ENCODE measurements around the gene MTA3.
"Not testable (repeated sequence)": the region's sequence is repeated elsewhere in the genome, so short reads cannot be mapped to it uniquely, and the experiment has no call there.

Gene MTA3

DNA sequence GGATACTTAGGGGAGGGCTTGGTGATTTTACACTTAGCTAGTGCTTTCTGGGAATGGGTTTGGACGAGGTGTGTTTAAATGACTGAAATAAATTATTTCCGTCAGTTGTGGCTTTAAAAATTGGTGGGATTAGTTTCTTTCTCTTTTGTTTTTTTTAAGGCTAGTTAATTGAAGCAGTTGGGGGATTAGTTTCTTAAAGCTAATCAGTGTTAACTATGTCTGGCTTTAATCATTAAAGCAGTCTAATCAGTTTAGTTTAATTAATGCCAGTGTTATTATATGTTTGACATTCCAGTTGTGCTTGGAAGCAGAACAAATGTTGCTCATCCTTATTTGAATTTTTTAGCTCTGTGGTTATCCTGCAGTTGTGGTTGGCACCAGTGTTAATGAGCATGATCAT, 10.2 kb downstream of the MTA3 start:
- Mint-ChIP-seq H3K4me3 (no peak overlapping the region), H3K36me3 (peaks cover 31 to 37% of the 10 kb centered on the region in 2 donors), H3K4me1 (peaks cover 9 to 24% of the 10 kb centered on the region in 2 donors), H3K9me3 (no peaks in the 10 kb centered on the region), H3K27ac (no peak overlapping the region), H3K27me3 (no peaks in the 10 kb centered on the region)
- ATAC-seq (replicated peaks) (no peak), DNase-seq (no peak)

DNA sequence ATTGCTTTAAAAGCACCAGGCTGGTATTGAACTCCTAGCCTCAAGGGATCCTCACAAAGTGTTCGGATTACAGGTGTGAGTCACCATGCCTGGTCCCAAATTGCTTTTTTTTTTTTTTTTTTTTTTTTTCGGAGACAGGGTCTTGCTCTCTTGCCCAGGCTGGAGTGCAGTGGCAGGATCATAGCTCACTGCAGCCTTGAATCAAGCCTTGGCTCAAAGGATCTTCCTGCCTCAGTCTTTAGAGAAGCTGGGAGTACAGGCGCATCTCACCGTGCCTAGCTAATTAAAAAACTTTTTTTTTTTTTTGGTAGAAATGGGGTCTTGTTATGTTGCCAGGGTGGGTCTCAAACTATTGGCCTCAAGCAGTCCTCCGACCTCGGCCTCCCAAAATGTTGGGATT, 12.8 kb downstream of the MTA3 start:
- ATAC-seq (replicated peaks) (no peak), DNase-seq (no peak)
- peaks cover 27 to 37% of the 10 kb centered on the region in 2 donors for H3K36me3 Mint-ChIP-seq
- no peak overlapping the region for H3K27ac Mint-ChIP-seq
- H3K9me3 Mint-ChIP-seq: no peaks in the 10 kb centered on the region
- peaks cover 0 to 10% of the 10 kb centered on the region in 2 donors for H3K4me1 Mint-ChIP-seq
- no peaks in the 10 kb centered on the region for H3K27me3 Mint-ChIP-seq
- no peak overlapping the region for H3K4me3 Mint-ChIP-seq

DNA sequence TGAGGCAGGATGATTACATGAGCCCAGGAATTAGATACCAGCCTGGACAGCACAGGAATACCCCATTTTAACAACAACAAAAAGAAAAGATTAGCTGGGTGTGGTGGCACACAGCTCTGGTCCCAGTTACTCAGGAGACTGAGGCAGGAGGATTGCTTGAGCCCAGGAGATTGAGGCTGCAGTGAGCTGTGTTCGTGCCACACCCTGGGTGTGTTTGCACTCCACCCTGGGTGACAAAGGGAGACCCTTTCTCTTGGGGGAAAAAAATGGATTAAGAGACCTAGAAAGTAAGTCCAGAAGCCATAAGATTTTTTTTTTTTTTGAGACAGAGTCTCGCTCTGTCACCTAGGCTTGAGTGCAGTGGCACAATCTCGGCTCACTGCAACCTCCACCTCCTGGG, 16.2 kb downstream of the MTA3 start:
- not testable (repeated sequence) for H3K27me3 Mint-ChIP-seq; H3K27ac Mint-ChIP-seq; ATAC-seq (replicated peaks); H3K9me3 Mint-ChIP-seq; DNase-seq; H3K4me3 Mint-ChIP-seq; H3K4me1 Mint-ChIP-seq
- peaks cover 20 to 24% of the 10 kb centered on the region in 2 donors for H3K36me3 Mint-ChIP-seq

DNA sequence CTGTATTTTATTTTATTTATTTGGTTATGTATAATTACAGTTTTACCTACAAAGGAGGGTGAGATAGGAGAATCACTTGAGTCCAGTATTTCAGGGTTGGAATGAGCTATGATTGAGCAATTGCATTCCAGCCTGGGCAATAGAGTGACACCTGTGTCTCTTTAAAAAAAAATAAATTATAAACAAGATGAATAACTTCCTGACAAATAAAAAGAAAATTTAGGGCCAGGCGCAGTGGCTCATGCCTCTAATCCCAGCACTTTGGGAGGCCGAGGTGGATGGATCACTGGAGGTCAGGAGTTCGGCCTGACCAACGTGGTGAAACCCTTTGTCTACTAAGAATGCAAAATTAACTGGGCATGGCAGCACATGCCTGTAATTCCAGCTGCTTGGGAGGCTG, 17.3 kb downstream of the MTA3 start:
- Mint-ChIP-seq H3K4me3 (no peak overlapping the region), H3K27ac (no peak overlapping the region), H3K36me3 (peaks cover 18 to 20% of the 10 kb centered on the region in 2 donors), H3K27me3 (no peaks in the 10 kb centered on the region), H3K4me1 (peaks cover 8 to 15% of the 10 kb centered on the region in 2 donors), H3K9me3 (no peaks in the 10 kb centered on the region)
- no peak for DNase-seq
- ATAC-seq (replicated peaks): no peak

DNA sequence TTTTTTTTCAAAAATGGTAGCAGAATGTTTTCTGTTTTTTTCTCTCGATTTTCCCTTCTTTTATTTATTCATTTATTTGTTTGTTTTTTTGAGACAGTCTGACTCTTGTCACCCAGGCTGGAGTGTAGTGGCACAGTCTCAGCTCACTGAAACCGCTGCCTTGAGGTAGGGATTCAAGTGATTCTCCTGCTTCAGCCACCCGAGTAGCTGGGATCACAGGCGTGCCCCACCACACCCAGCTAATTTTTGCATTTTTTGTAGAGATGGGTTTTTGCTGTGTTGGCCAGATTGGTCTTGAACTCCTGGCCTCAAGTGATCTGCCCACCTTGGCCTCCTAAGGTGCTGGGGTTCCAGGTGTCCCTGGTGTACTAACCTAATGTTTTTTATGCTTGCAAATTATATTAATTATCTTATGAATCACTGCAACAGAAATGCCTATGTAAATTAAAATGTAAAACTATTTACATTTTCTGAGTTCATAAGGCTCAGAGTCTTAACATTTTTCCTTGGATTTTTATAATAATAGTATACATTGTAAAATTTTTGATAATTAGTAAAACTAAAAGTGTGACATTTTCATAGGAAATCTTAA, 19.2 kb downstream of the MTA3 start:
- Mint-ChIP-seq H3K4me3 (no peak overlapping the region), H3K4me1 (peaks cover 8 to 17% of the 10 kb centered on the region in 2 donors), H3K27ac (no peak overlapping the region), H3K36me3 (peaks cover 10 to 18% of the 10 kb centered on the region in 2 donors), H3K27me3 (no peaks in the 10 kb centered on the region), H3K9me3 (no peaks in the 10 kb centered on the region)
- ATAC-seq (replicated peaks): no peak
- DNase-seq: no peak

DNA sequence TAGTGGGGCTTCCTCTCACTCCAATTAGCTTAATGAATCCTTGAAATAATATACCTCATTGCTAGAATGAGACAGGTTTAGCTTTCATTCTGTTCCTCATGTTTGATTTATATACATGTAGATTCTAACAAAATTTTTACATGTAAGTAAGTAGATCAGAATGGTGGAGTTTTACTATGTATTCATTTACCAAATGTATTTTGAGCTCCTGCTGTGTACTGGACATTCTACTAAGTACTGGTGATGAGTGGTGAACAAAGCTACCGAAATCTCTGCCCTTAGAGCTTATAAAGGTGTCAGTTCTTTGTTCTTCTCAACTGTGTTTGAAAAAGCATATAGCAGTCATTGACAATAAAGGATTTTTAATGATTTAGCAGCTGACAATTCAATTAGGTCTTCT, 19.7 kb downstream of the MTA3 start:
- Mint-ChIP-seq H3K9me3 (no peaks in the 10 kb centered on the region), H3K36me3 (peaks cover 10 to 18% of the 10 kb centered on the region in 2 donors), H3K27me3 (no peaks in the 10 kb centered on the region), H3K4me3 (no peak overlapping the region), H3K4me1 (peaks cover 8 to 17% of the 10 kb centered on the region in 2 donors), H3K27ac (no peak overlapping the region)
- ATAC-seq (replicated peaks): no peak
- no peak for DNase-seq

DNA sequence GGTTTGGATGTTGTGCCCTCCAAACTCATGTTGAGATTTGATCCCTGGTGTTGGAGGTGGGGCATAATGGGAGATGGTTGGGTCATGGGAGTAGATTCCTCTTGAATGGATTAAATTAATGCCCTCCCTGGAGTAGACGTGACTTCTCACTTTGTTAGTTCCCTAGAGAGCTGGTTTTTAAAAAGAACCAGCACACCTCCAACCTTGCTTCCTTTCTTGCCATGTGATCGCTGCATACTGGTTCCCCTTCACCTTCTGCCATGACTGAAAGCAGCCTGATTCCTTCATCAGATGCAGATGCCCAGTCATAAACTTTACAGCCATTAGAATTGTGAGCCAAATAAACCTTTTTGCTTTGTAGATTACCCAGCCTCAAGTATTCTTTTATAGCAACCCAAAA, 21.7 kb downstream of the MTA3 start:
- Mint-ChIP-seq H3K27ac (no peak overlapping the region), H3K36me3 (peaks cover 6 to 14% of the 10 kb centered on the region in 2 donors), H3K4me3 (no peak overlapping the region), H3K9me3 (no peaks in the 10 kb centered on the region), H3K4me1 (peaks cover 8 to 17% of the 10 kb centered on the region in 2 donors), H3K27me3 (no peaks in the 10 kb centered on the region)
- no peak for DNase-seq
- peak in 1 of 2 donors; percentile 45 for ATAC-seq (replicated peaks)

DNA sequence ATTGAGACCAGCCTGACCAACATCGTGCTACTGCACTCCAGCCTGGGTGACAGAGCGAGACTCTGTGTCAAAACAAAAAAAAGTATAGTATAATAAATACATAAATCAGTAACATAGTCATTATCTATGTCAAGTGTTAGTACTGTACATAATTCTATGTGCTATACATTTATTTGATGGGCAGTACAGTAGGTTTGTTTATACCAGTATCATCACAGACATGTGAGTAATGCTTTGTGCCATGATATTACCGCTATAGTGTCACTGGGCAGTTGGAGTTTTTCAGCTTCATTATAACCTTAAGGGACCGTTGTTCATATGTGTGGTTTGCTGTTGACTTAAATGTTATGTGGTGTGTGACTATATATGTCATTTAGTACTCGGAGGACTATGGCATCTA, 24.9 kb downstream of the MTA3 start:
- DNase-seq (no peak), ATAC-seq (replicated peaks) (no peak)
- Mint-ChIP-seq H3K9me3 (no peaks in the 10 kb centered on the region), H3K27me3 (no peaks in the 10 kb centered on the region), H3K27ac (no peak overlapping the region), H3K4me1 (peaks cover 8 to 17% of the 10 kb centered on the region in 2 donors), H3K36me3 (peaks cover 0 to 8% of the 10 kb centered on the region in 2 donors), H3K4me3 (no peak overlapping the region)

DNA sequence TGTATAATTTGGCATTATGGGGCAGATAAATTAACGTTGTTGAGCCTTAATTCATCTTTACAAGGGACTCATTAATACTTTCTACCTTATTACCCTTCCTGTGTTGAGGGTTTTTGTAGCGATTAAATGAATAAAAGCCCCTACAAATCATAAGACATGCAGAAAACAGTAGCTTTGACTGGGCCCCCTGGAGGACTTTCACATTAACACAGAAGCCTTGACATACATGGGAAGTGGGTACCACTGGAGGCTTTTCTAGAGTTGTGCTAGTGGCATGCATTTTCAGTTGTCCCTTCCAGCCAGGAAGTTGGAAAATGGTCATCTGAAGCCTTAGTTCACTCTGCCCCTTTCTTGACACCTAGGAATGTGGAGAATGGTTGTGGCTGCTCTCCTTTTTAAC, 30.2 kb downstream of the MTA3 start:
- Mint-ChIP-seq H3K36me3 (no peaks in the 10 kb centered on the region), H3K9me3 (no peaks in the 10 kb centered on the region), H3K27ac (no peak overlapping the region), H3K4me3 (no peak overlapping the region), H3K27me3 (no peaks in the 10 kb centered on the region), H3K4me1 (peaks cover 7 to 48% of the 10 kb centered on the region in 2 donors)
- ATAC-seq (replicated peaks) (no peak), DNase-seq (no peak)

DNA sequence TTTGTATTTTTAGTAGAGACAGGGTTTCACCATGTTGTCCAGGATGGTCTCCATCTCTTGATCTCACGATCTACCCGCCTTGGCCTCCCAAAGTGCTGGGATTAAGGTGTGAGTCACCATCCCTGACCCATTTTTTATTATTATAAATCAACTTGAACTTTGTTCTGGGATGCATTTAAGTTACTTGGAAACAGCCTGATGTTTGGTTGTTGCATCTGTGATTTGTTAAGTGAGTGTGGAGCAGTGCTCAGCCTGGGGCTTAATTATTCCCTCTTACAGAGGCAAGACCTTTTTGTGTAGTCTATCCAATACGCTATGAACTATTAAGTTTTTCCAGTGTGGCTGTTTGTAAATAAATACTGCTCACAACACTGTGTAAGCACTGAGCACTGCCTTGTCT, 32.6 kb downstream of the MTA3 start:
- Mint-ChIP-seq H3K9me3 (no peaks in the 10 kb centered on the region), H3K4me1 (peaks cover 7 to 48% of the 10 kb centered on the region in 2 donors), H3K4me3 (no peak overlapping the region), H3K27me3 (no peaks in the 10 kb centered on the region), H3K36me3 (no peaks in the 10 kb centered on the region), H3K27ac (peak overlapping the region; percentile 9)
- ATAC-seq (replicated peaks) (no peak), DNase-seq (no peak)

DNA sequence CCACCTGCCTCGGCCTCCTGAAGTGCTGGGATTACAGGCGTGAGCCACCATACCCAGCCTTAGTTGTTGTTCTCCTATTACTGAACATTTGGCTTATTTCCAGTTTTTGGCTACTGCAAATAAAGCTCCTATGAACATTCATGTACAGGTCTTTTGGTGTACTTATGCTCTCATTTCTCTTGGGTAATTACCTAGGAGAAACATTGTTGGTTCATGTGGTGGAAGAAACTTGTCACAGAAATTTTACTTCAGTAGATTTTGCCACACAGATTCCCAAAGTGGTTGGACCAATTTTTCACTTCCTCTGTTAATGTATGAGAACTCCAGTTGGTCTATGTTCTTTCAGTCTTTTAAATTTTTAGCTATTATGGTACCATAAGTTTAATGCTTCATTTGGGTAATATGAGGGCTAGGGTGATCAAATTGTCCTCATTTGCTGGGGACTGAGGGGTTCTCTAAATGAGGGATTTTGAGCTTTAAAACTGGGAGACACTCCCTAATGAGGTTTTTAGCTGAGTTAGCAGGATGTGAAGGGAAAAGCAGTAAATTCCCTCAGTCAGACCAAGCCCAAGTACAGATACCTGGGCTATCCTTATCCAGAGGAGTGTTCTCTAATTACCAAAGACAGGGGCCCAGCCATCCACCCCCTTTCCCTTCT, 33.9 kb downstream of the MTA3 start:
- peak; percentile 69 to 81 for ATAC-seq (replicated peaks)
- peak overlapping the region; percentile 56 for H3K27ac Mint-ChIP-seq
- H3K9me3 Mint-ChIP-seq: no peaks in the 10 kb centered on the region

DNA sequence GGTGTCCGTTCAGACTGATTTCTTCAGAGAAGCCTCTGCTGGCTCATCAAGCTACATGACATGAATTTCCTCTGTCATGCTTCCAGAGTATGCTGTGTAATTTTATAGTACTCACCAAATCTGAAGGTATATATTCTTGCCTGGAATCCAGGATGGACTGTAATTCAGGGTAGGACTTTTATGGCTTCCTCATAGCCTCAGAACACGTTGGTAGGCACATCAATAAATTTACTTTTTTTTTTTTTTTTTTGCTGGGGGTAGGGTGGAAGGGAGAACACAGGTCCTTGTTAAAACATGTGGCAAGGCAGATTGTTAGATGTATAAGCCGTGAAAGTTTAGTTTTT, 34.4 kb downstream of the MTA3 start:
- H3K9me3 Mint-ChIP-seq: no peaks in the 10 kb centered on the region
- H3K27me3 Mint-ChIP-seq: no peaks in the 10 kb centered on the region
- peaks cover under 1 to 2% of the 10 kb centered on the region in 2 donors for H3K36me3 Mint-ChIP-seq
- no peak overlapping the region for H3K27ac Mint-ChIP-seq
- DNase-seq (no peak), ATAC-seq (replicated peaks) (no peak)
- peaks cover 7 to 48% of the 10 kb centered on the region in 2 donors for H3K4me1 Mint-ChIP-seq
- no peak overlapping the region for H3K4me3 Mint-ChIP-seq

More for the DNA sequence above, 33.9 kb downstream of the MTA3 start:
- DNase-seq: no peak
- no peaks in the 10 kb centered on the region for H3K27me3 Mint-ChIP-seq
- H3K4me3 Mint-ChIP-seq: peak overlapping the region in 1 of 2 donors; percentile 59
- peaks cover 0 to 2% of the 10 kb centered on the region in 2 donors for H3K36me3 Mint-ChIP-seq
- H3K4me1 Mint-ChIP-seq: peaks cover 7 to 48% of the 10 kb centered on the region in 2 donors

DNA sequence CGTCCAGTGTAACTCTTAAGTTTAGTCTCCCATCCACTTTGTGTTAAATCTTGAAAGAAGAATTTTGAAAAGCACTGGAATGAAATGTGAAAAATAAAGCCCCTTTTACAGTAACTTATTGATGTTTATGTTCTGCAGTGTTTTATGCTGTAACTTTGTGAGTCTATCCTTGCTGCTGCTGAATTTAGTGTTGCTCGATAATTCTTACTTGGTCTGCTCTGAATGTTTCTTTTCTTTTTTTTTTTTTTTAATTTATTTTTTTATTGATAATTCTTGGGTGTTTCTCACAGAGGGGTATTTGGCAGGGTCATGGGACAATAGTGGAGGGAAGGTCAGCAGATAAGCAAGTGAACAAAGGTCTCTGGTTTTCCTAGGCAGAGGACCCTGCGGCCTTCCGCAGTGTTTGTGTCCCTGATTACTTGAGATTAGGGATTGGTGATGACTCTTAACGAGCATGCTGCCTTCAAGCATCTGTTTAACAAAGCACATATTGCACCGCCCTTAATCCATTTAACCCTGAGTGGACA, 36.0 kb downstream of the MTA3 start:
- not testable (repeated sequence) for ATAC-seq (replicated peaks); H3K9me3 Mint-ChIP-seq; H3K27me3 Mint-ChIP-seq; H3K27ac Mint-ChIP-seq; H3K36me3 Mint-ChIP-seq; H3K4me3 Mint-ChIP-seq; DNase-seq
- peaks cover 7 to 40% of the 10 kb centered on the region in 2 donors for H3K4me1 Mint-ChIP-seq

DNA sequence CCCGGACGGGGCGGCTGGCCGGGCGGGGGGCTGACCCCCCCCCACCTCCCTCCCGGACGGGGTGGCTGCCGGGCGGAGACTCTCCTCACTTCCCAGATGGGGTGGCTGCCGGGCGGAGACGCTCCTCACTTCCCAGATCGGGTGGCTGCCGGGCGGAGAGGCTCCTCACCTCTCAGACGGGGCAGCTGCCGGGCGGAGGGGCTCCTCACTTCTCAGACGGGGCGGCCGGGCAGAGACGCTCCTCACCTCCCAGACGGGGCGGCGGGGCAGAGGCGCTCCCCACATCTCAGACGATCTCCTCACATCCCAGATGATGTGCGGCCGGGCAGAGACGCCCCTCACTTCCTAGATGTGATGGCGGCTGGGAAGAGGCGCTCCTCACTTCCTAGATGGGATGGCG, 37.7 kb downstream of the MTA3 start:
- not testable (repeated sequence) for H3K27me3 Mint-ChIP-seq

DNA sequence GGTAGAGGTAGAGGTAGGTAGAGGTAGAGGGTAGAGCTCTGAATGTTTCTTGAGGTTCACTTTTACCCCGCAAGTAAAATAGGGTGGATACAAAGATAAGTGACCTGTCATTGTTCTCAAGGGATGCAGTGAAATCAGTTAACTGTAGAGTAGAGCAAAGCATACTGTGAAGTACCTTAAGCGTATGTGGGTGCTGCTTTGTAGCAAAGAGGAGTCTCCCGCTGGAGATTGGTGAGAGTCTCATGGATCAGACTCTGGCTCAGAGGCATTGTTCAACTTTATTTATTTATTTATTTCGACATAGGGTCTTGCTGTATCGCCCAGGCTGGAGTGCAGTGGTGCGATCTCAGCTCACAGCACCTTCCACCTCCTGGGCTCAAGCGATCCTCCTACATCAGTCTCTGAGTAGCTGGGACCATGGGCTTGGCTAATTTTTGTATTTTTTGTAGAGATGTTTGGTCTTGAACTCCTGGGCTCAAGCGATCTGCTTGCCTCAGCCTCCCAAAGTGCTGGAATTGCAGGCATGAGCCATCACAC, 38.7 kb downstream of the MTA3 start:
- H3K27ac Mint-ChIP-seq: no peak overlapping the region
- H3K27me3 Mint-ChIP-seq: no peaks in the 10 kb centered on the region
- no peak overlapping the region for H3K4me3 Mint-ChIP-seq
- H3K4me1 Mint-ChIP-seq: peaks cover 2 to 13% of the 10 kb centered on the region in 2 donors
- ATAC-seq (replicated peaks) (no peak), DNase-seq (no peak)
- no peaks in the 10 kb centered on the region for H3K9me3 Mint-ChIP-seq
- H3K36me3 Mint-ChIP-seq: peaks cover 17 to 19% of the 10 kb centered on the region in 2 donors

More for the DNA sequence above, 37.7 kb downstream of the MTA3 start:
- H3K9me3 Mint-ChIP-seq; H3K27ac Mint-ChIP-seq; H3K4me3 Mint-ChIP-seq; ATAC-seq (replicated peaks); DNase-seq: not testable (repeated sequence)
- H3K4me1 Mint-ChIP-seq: peaks cover 4 to 23% of the 10 kb centered on the region in 2 donors
- H3K36me3 Mint-ChIP-seq: peaks cover 10 to 11% of the 10 kb centered on the region in 2 donors
